Measurements from ENCODE around the gene FMNL2. TPM values are rescaled to one million over a fixed set of nuclear protein-coding genes. Genes with fewer than 3 reads are reported as not detected.

Gene FMNL2
- total RNA-seq, 1 experiment from 2014 or later = 33.6 TPM

GRCh38 chr2:152492131-152492530 lies 157.2 kb downstream of the FMNL2 start:
- H4K91ac ChIP-seq (ENCODE audit: insufficient read length, low read depth, low read length) = no peak overlapping the region
- H3K9me3 Mint-ChIP-seq = peaks cover 6 to 10% of the 10 kb centered on the region in 2 experiments
- no peak overlapping the region for H3K9ac ChIP-seq (ENCODE audit: extremely low read depth, insufficient read length, low read length)
- H2BK120ac ChIP-seq (ENCODE audit: low read depth, low read length, poor library complexity, severe bottlenecking) = no peak overlapping the region
- no CpG with 5 or more reads among the region's 5 CpGs for WGBS (ENCODE audit: extremely low coverage, insufficient read length, low lambda C conversion rate)
- H4K20me1 ChIP-seq (ENCODE audit: control insufficient read depth, insufficient read depth, insufficient read length) = no peaks in the 10 kb centered on the region
- no peak for DNase-seq
- H3K27me3 ChIP-seq (ENCODE audit: insufficient read depth, low read length) = no peaks in the 10 kb centered on the region
- peaks cover 2% of the 10 kb centered on the region for H3K79me1 ChIP-seq (ENCODE audit: insufficient read depth, low read depth, low read length, poor library complexity, severe bottlenecking)
- H2BK20ac ChIP-seq (ENCODE audit: low read depth, low read length, poor library complexity, severe bottlenecking) = no peak overlapping the region
- H3K23ac ChIP-seq (ENCODE audit: insufficient read length, low read depth, low read length) = no peak overlapping the region
- no peak overlapping the region for H4K5ac ChIP-seq (ENCODE audit: insufficient read length, low read depth, low read length)
- H4K8ac ChIP-seq (replicated peaks; ENCODE audit: insufficient read length, low read depth, low read length) = no peak overlapping the region
- no peak overlapping the region for H3K4me2 ChIP-seq (ENCODE audit: insufficient read depth, insufficient read length, low read length)
- H3K23me2 ChIP-seq (ENCODE audit: insufficient read length, low read depth, low read length, poor library complexity, severe bottlenecking) = no peaks in the 10 kb centered on the region
- H3K79me2 ChIP-seq (ENCODE audit: insufficient read depth, low read length) = peaks cover 5% of the 10 kb centered on the region; the same call in 1 of the 2 replicates
- no peaks in the 10 kb centered on the region for H3K27me3 Mint-ChIP-seq (ENCODE audit: low read depth)
- peaks cover 0 to 8% (median 3%) of the 10 kb centered on the region in 3 experiments; a peak in 3 of 7 replicates for H3K36me3 Mint-ChIP-seq (ENCODE audit: insufficient read depth in 1 of 3, low read depth in 3 of 3)
- H3K9me3 ChIP-seq (ENCODE audit: control insufficient read depth, low read depth, low read length) = no peaks in the 10 kb centered on the region
- H3K27ac Mint-ChIP-seq = peak overlapping the region in 2 of 3 experiments; percentile 83 to 97; a peak in 3 of 7 replicates
- peaks cover 10% of the 10 kb centered on the region for H3K4me1 ChIP-seq (ENCODE audit: insufficient read depth, low read length)
- peaks cover 58 to 60% of the 10 kb centered on the region in 2 experiments for H3K4me1 Mint-ChIP-seq
- no peak overlapping the region for H3K18ac ChIP-seq (ENCODE audit: insufficient read length, low read depth, low read length)
- TF ChIP-seq, protein P1, sequence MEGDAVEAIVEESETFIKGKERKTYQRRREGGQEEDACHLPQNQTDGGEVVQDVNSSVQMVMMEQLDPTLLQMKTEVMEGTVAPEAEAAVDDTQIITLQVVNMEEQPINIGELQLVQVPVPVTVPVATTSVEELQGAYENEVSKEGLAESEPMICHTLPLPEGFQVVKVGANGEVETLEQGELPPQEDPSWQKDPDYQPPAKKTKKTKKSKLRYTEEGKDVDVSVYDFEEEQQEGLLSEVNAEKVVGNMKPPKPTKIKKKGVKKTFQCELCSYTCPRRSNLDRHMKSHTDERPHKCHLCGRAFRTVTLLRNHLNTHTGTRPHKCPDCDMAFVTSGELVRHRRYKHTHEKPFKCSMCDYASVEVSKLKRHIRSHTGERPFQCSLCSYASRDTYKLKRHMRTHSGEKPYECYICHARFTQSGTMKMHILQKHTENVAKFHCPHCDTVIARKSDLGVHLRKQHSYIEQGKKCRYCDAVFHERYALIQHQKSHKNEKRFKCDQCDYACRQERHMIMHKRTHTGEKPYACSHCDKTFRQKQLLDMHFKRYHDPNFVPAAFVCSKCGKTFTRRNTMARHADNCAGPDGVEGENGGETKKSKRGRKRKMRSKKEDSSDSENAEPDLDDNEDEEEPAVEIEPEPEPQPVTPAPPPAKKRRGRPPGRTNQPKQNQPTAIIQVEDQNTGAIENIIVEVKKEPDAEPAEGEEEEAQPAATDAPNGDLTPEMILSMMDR (conservative IDR thresholded peaks at IDR 0.05) = no peak
- no peak overlapping the region for H3K4me3 Mint-ChIP-seq
- H3K27ac ChIP-seq (ENCODE audit: insufficient read length, low read depth, low read length) = no peak overlapping the region
- H2BK15ac ChIP-seq (ENCODE audit: low read depth, low read length) = no peak overlapping the region
- H2BK12ac ChIP-seq (ENCODE audit: insufficient read length, low read depth, low read length) = no peak overlapping the region
- no peak overlapping the region for H2BK5ac ChIP-seq (ENCODE audit: insufficient read length, low read length)
- no peak overlapping the region for H3K14ac ChIP-seq (ENCODE audit: insufficient read depth, low read length)
- H3K4ac ChIP-seq (ENCODE audit: low read depth, low read length) = no peak overlapping the region
- no peak overlapping the region for H2AK5ac ChIP-seq (ENCODE audit: insufficient read length, low read length)
- no peak overlapping the region for H2AFZ ChIP-seq (ENCODE audit: low read length)
- H3K56ac ChIP-seq (ENCODE audit: insufficient read length, low read depth, low read length) = no peak overlapping the region
- no peak overlapping the region for H3T11ph ChIP-seq (ENCODE audit: low read length)

Data from H9 (cell line).